Thoracic aorta (tissue), 2 donors: ENCODE data around the gene FDX2. TPM values are rescaled to one million over a fixed set of nuclear protein-coding genes. Genes with fewer than 3 reads are reported as not detected.

Source experiments
- ATAC-seq: fragments of 150-250 bp; one replicate; pipeline ENCODE4 v1.8.0; 2017; ENCODE audit warnings: low read depth; ENCODE audit not compliant: insufficient number of reproducible peaks, low FRiP score
- DNase-seq: peaks from one replicate; pipeline ENCODE4 v3.0.0-alpha.2; 2020; ENCODE audit warnings: low spot score
- H3K27ac ChIP-seq, 2 donors: fragments of 200-600 bp; sonication (generic); 1 replicate in 1 of 2; 2 replicates in 1 of 2; pipeline ENCODE4 v1.5.1; 2016; ENCODE audit warnings: mild to moderate bottlenecking in 2 of 2, moderate library complexity in 2 of 2
- H3K27me3 ChIP-seq: fragments of 200-600 bp; sonication (generic); replicated peaks from 2 replicates; pipeline ENCODE4 v1.6.0; 2016; ENCODE audit warnings: mild to moderate bottlenecking; ENCODE audit not compliant: insufficient read depth
- H3K36me3 ChIP-seq: fragments of 200-600 bp; sonication (generic); one replicate; pipeline ENCODE4 v1.5.1; 2016
- H3K4me1 ChIP-seq, 2 donors: fragments of 200-600 bp; sonication (generic); 1 replicate in 1 of 2; 2 replicates in 1 of 2; pipeline versions ENCODE4 v1.5.1 to v1.6.0; 2016; ENCODE audit warnings: low read depth in 2 of 2, mild to moderate bottlenecking in 1 of 2; ENCODE audit not compliant: control insufficient read depth in 1 of 2
- H3K4me3 ChIP-seq: fragments of 200-600 bp; sonication (generic); 2 replicates; pipeline ENCODE4 v1.5.1; 2016; ENCODE audit warnings: mild to moderate bottlenecking
- H3K9me3 ChIP-seq: fragments of 200-600 bp; sonication (generic); 2 replicates; pipeline ENCODE4 v1.5.1; 2016
- total RNA-seq, 2 donors: library from RNA; depleted of rRNA; stranded (reverse); fragments of >200 nt; gene quantifications; one replicate each; pipeline versions ENCODE4 v1.1.0 to v1.2.3, GENCODE V29; 2016
- TF ChIP-seq, protein P1 (sequence below): fragments of 200-600 bp; sonication (generic); IDR thresholded peaks from one replicate; pipeline ENCODE4 v1.5.1; 2019; ENCODE audit warnings: antibody characterized with exemption

Gene FDX2
- total RNA-seq, 2 donors from 2014 or later, result 13.4 to 35.8 TPM

DNA sequence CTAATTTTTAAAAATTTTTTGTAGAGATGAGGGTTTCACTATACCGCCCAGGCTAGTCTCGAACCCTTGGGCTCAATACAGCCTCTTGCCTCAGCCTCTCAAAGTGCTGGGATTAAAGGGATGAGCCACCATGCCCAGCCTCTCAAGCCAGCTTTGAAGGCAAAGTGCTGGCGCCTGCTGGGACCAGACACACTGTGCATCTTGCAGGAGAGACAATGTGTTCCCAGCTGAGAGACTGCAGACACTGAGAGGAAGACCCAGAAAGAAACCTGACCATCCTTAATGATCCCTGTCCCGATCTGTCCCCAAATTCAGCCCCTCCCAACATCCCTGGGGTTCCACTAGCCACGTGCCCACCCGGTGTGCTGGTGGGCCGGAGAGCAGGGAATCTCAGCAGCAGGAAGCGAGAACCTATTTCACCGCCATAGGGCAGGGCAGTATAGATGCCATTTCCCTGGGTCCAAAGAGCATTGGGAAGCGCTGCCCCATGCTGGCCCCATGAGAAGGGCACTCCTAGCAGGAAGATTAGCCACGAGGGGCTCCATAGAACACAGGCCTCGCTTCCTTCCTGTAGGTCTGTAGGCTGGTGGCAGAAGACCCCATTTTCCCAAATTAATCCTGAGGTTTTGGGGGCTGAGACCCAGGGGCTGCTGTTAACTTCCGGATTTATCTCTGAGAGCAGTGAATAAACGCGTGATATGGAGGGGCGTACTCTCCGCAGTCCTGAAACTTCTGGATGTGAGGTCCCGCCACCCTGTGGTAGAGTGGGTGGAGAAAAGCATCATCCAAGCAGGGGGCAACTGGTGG is 16.5 kb upstream of the FDX2 start:
- ATAC-seq (no peak), DNase-seq (no peak)
- Histone ChIP-seq H3K4me1 (peaks cover 14 to 23% of the 10 kb centered on the region in 2 donors), H3K9me3 (no peaks in the 10 kb centered on the region), H3K27ac (peak overlapping the region; percentile 83 to 96), H3K27me3 (no peaks in the 10 kb centered on the region), H3K36me3 (peaks cover 28% of the 10 kb centered on the region), H3K4me3 (peak overlapping the region; percentile 100)
- TF ChIP-seq, protein P1, sequence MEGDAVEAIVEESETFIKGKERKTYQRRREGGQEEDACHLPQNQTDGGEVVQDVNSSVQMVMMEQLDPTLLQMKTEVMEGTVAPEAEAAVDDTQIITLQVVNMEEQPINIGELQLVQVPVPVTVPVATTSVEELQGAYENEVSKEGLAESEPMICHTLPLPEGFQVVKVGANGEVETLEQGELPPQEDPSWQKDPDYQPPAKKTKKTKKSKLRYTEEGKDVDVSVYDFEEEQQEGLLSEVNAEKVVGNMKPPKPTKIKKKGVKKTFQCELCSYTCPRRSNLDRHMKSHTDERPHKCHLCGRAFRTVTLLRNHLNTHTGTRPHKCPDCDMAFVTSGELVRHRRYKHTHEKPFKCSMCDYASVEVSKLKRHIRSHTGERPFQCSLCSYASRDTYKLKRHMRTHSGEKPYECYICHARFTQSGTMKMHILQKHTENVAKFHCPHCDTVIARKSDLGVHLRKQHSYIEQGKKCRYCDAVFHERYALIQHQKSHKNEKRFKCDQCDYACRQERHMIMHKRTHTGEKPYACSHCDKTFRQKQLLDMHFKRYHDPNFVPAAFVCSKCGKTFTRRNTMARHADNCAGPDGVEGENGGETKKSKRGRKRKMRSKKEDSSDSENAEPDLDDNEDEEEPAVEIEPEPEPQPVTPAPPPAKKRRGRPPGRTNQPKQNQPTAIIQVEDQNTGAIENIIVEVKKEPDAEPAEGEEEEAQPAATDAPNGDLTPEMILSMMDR, result no peak

DNA sequence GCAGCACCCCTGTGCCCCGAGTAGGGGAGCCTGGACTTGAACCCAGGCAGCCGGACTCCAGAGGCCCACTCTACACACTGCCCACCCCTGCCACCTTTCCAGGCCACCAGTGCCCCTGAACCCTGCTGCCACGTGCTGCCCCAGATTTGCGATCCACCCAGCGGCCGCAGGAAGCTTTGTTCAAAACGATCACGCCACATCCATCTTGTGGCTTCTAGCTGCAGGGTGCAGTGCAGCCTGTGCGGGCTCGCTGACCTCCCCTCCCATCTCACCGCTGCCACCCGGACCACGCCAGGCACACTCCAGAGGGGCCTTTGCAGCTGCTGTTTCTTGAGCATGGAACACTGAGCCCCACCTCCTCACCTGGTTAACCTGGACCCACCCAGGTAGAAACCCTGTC is 13.7 kb upstream of the FDX2 start:
- ATAC-seq, result no peak
- peaks cover 47% of the 10 kb centered on the region for H3K36me3 ChIP-seq
- H3K4me3 ChIP-seq, result no peak overlapping the region
- TF ChIP-seq, protein P1, result no peak
- no peaks in the 10 kb centered on the region for H3K9me3 ChIP-seq
- no peak for DNase-seq
- peaks cover 14 to 23% of the 10 kb centered on the region in 2 donors for H3K4me1 ChIP-seq
- H3K27me3 ChIP-seq, result no peaks in the 10 kb centered on the region
- no peak overlapping the region for H3K27ac ChIP-seq

DNA sequence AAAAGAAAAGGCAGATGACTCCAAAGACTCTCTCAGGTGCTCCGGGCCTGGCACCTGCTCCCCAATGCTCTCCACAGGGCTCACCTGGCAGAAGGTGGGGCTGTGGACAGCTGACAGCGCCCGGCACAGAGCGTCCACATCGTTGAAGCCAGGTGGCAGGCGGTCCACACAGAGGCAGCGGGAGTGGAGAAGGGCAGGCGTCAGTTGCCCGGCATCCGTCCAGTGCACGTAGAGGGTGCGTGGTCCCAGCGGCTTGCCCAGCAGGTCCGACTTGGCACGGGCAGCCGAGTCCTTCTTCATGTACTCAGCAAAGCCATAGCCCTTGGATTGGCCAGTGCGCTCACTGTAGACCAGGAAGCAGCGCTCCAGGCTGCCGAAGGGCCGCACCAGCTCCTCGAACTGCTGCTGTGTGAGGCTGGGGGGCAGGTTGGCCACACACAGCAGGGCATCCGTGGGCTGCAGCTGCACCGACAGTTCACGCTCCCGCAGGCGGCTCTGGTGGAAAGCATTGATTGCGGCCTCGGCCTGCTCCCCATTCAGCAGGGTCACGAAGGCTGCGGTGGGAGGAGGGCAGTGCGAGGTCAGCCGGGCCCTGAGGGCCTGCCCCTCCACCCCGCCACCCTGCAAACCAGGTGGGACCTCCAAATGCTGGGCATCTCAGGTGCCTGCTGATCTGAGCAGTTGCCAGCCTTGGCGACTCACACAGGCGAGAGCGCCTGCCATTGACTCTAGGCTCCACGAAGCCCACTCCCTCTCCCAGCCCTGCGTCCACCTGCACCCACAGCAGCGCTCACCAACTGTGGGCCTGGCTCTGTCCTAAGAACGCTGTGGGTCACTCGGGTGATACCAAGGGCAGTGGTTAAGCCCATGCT is 13.0 kb upstream of the FDX2 start:
- H3K4me1 ChIP-seq, result peaks cover 9 to 16% of the 10 kb centered on the region in 2 donors
- no peaks in the 10 kb centered on the region for H3K27me3 ChIP-seq
- H3K36me3 ChIP-seq, result peaks cover 53% of the 10 kb centered on the region
- no peaks in the 10 kb centered on the region for H3K9me3 ChIP-seq
- H3K4me3 ChIP-seq, result no peak overlapping the region
- TF ChIP-seq, protein P1, result no peak
- no peak overlapping the region for H3K27ac ChIP-seq
- ATAC-seq (no peak), DNase-seq (no peak)

DNA sequence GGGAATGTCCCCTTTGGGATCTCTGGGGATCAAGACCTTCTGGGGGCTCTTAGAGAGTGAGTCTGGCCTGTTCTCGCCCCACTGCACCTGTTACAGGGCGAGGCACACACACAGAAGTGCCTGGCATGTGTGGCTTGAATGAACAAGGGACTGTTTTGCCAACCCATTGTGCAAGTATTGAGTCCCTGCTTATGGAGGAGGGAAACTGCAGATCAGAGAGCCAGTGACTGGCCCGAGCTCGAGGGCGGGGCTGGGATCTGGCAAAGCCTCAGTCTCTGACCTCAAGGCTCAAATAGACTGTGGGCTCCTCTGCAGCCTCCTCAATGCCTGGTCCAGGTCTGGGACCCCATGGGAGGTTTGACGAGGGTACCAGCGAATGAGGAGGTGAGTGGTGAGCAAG is 12.0 kb upstream of the FDX2 start:
- Histone ChIP-seq H3K9me3 (no peaks in the 10 kb centered on the region), H3K4me1 (peaks cover 9 to 14% of the 10 kb centered on the region in 2 donors), H3K27me3 (no peaks in the 10 kb centered on the region), H3K36me3 (peaks cover 60% of the 10 kb centered on the region), H3K27ac (no peak overlapping the region), H3K4me3 (no peak overlapping the region)
- DNase-seq, result no peak
- ATAC-seq, result no peak
- TF ChIP-seq, protein P1, result no peak

DNA sequence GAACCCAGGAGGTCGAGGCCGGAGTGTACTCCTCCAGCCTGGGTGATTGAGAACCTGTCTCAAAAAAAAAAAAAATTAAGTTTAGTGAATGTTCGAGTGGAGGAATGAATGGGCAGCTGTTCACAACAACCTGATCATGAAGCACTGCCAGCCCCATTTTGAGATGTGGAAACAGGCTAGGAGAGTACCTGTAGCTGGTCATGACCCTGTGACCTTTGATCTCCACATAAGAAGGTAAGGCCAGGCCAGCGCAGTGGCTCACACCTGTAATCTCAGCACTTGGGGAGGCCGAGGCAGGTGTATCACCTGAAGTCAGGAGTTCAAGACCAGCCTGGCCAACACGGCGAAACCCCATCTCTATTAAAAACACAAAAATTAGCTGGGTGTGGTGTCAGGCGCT is 9.9 kb upstream of the FDX2 start:
- Histone ChIP-seq H3K27me3 (no peaks in the 10 kb centered on the region), H3K4me3 (no peak overlapping the region), H3K36me3 (peaks cover 79% of the 10 kb centered on the region), H3K9me3 (no peaks in the 10 kb centered on the region), H3K4me1 (no peaks in the 10 kb centered on the region), H3K27ac (no peak overlapping the region)
- TF ChIP-seq, protein P1, result no peak
- ATAC-seq (no peak), DNase-seq (no peak)
